HepG2 (cell line): ENCODE data around the gene FAM174B. TPM values are rescaled to one million over a fixed set of nuclear protein-coding genes. Genes with fewer than 3 reads are reported as not detected.

Source experiments
- ATAC-seq: fragments of 200-7000 bp; cut with Tn5 transposase; 3 replicates; pipeline ENCODE4 v1.9.1; 2020; ENCODE audit warnings: mild to moderate bottlenecking, moderate library complexity
- BruUV-seq: library from RNA; stranded (reverse); fragments of 400-500 nt; replicated peaks from 2 replicates; lab custom pipeline; 2021; lab: Mats Ljungman, UMichigan
- CTCF ChIA-PET: fragments of 300-600 bp; formaldehyde crosslinking; extraction: SDS; loops from one replicate; lab custom pipeline; 2021; ENCODE audit warnings: low total read pairs, inconsistent platforms, low intra/inter-chr PET ratio; lab: Yijun Ruan, JAX
- POLR2A ChIA-PET: fragments of 350-600 bp; sonication (Branson Sonifier 250); formaldehyde crosslinking; loops from one replicate; lab custom pipeline; 2020; ENCODE audit warnings: antibody characterized with exemption, inconsistent platforms; lab: Yijun Ruan, JAX
- DNase-seq: peaks from one replicate; pipeline ENCODE4 v3.0.0-alpha.2; 2015; ENCODE audit warnings: low spot score
- FAIRE-seq: peaks from 3 replicates; lab custom pipeline; 2011; peaks lifted over from hg19 to GRCh38; lab: Jason Lieb, UNC
- H2AFZ ChIP-seq: one replicate; pipeline ENCODE4 v1.6.1; 2011; ENCODE audit warnings: low read length, inconsistent platforms
- H3K27ac ChIP-seq: fragments of 300-600 bp; 3 replicates; pipeline ENCODE4 v1.8.0; 2011; ENCODE audit warnings: mixed run types, mild to moderate bottlenecking, mixed read lengths, low read length, inconsistent platforms; ENCODE audit not compliant: insufficient read depth; ENCODE audit errors: extremely low read length
- H3K27me3 ChIP-seq, 2 experiments: fragments of 200-600 bp in 1 of 2; 2 replicates in 1 of 2; 3 replicates in 1 of 2; pipeline versions ENCODE4 v1.6.0 to v1.8.0; 2011; ENCODE audit warnings: low read length in 2 of 2, mild to moderate bottlenecking in 2 of 2, moderate library complexity in 2 of 2, inconsistent platforms in 1 of 2; ENCODE audit not compliant: insufficient read depth in 2 of 2, control insufficient read depth in 1 of 2
- H3K36me3 ChIP-seq, 2 experiments: fragments of 200-600 bp in 1 of 2; replicated peaks in 1 of 2; 2 replicates in 1 of 2; 3 replicates in 1 of 2; pipeline versions ENCODE4 v1.5.1 to v1.8.0; 2011; ENCODE audit warnings: low read length in 2 of 2, inconsistent platforms in 1 of 2; ENCODE audit not compliant: insufficient read depth in 2 of 2, control insufficient read depth in 1 of 2
- H3K4me1 ChIP-seq: 2 replicates; pipeline ENCODE4 v1.5.1; 2012; ENCODE audit warnings: low read length, inconsistent platforms; ENCODE audit not compliant: insufficient read depth
- H3K4me2 ChIP-seq: 2 replicates; pipeline ENCODE4 v1.6.0; 2011; ENCODE audit warnings: low read depth, low read length, inconsistent platforms
- H3K4me3 ChIP-seq, 3 experiments: fragments of 200-600 bp in 1 of 3; sonication (generic), shearing (Covaris generic) in 1 of 3; replicated peaks in 1 of 3; 2 replicates each; pipeline ENCODE4 v1.5.1; 2011 to 2016; ENCODE audit warnings: low read length in 3 of 3, inconsistent platforms in 2 of 3, low read depth in 2 of 3, mild to moderate bottlenecking in 2 of 3, control low read depth in 1 of 3, mixed read lengths in 1 of 3; ENCODE audit not compliant: insufficient read depth in 1 of 3
- H3K79me2 ChIP-seq: one replicate; pipeline ENCODE4 v1.6.1; 2011; ENCODE audit warnings: low read length, inconsistent platforms; ENCODE audit not compliant: insufficient read depth
- H3K9ac ChIP-seq: 2 replicates; pipeline ENCODE4 v1.6.0; 2011; ENCODE audit warnings: mild to moderate bottlenecking, low read depth, low read length, inconsistent platforms; ENCODE audit not compliant: insufficient read depth
- H3K9me3 ChIP-seq: 2 replicates; pipeline ENCODE4 v1.5.1; 2012; ENCODE audit warnings: mild to moderate bottlenecking, low read length
- H4K20me1 ChIP-seq: 2 replicates; pipeline ENCODE4 v1.6.0; 2011; ENCODE audit warnings: inconsistent platforms, mild to moderate bottlenecking, low read length, moderate library complexity; ENCODE audit not compliant: insufficient read depth
- CEBPZ ChIP-seq: IDR thresholded peaks from 2 replicates; pipeline ENCODE4 v1.6.1; 2012; ENCODE audit warnings: low read length, improper control_type of control experiment
- EED ChIP-seq: sonication (generic); formaldehyde crosslinking; IDR thresholded peaks from 2 replicates; pipeline ENCODE4 v1.5.0; 2020; ENCODE audit warnings: mild to moderate bottlenecking, missing genetic modification reagents
- RCOR2 ChIP-seq: IDR thresholded peaks from 2 replicates; pipeline ENCODE4 v1.6.1; 2016; ENCODE audit warnings: missing biosample characterization, missing genetic modification reagents
- ZNF263 ChIP-seq: sonication (generic); formaldehyde crosslinking; IDR thresholded peaks from 2 replicates; pipeline ENCODE4 v1.4.0; 2020; ENCODE audit warnings: missing genetic modification reagents
- ZNF567 ChIP-seq: sonication (generic); formaldehyde crosslinking; IDR thresholded peaks from 2 replicates; pipeline ENCODE4 v1.8.1; 2023; ENCODE audit warnings: mild to moderate bottlenecking, missing genetic modification reagents, borderline replicate concordance
- ZNF737 ChIP-seq: sonication (generic); formaldehyde crosslinking; IDR thresholded peaks from 2 replicates; pipeline ENCODE4 v1.5.0; 2020; ENCODE audit warnings: missing genetic modification reagents, mild to moderate bottlenecking, borderline replicate concordance
- WGBS: methylation state at CpG from one replicate; pipeline ENCODE4 v1.1.6; 2017; ENCODE audit warnings: low lambda C conversion rate; 5-methylcytosine and 5-hydroxymethylcytosine counted together
- in situ Hi-C: cut with HindIII; loops from 2 replicates; pipeline ENCODE4 v1.10.0; 2017; ENCODE audit warnings: low pct_unique_long_range_greater_than_20kb; ENCODE audit not compliant: extremely low pct_ligation_motif_present
- intact Hi-C: fragments of 100-400 bp; cut with micrococcal nuclease; formaldehyde crosslinking; loops from one replicate; pipeline ENCODE4 v1.10.0; 2022; ENCODE audit not compliant: unreplicated experiment
- polyA plus RNA-seq, 8 experiments: library from polyadenylated mRNA; depleted of rRNA in 3 of 8; stranded (reverse) in 7 of 8; unstranded in 1 of 8; fragments of >200 nt; fragmentation: Illumina TruSeq in 4 of 8; extraction: Trizol in 4 of 8; gene quantifications; 2 replicates each; pipeline versions ENCODE4 v1.2.1 to v1.2.3, GENCODE V29; 2011 to 2016; ENCODE audit warnings: low read depth in 4 of 8, missing spikeins in 1 of 8, mixed read lengths in 1 of 8; ENCODE audit not compliant: insufficient read depth in 1 of 8
- total RNA-seq, 5 experiments: library from RNA; depleted of rRNA; stranded (reverse); fragments of >200 nt; fragmentation: Illumina TruSeq; extraction: Trizol; gene quantifications; 2 replicates each; pipeline ENCODE4 v1.2.3, GENCODE V29; 2016; ENCODE audit warnings: low read depth in 1 of 5

FAM174B gene
- total and polyA plus RNA-seq, 2 of the 13 experiments (the other 11 are each of a cell fraction or from before 2014, with no cell fraction given) = 0.90 to 2.1 TPM

- DNase-seq (no peak), ATAC-seq (no peak), FAIRE-seq (no peak)
- Histone ChIP-seq H3K36me3 (no peaks in the 10 kb centered on the region), H4K20me1 (no peaks in the 10 kb centered on the region), H3K27me3 (peaks cover 5 to 70% of the 10 kb centered on the region in 2 experiments; a peak in 3 of 5 replicates), H3K9ac (no peak overlapping the region), H3K4me3 (no peak overlapping the region), H3K4me1 (no peaks in the 10 kb centered on the region), H3K9me3 (peaks cover 8% of the 10 kb centered on the region), H3K79me2 (no peaks in the 10 kb centered on the region), H2AFZ (no peak overlapping the region), H3K27ac (no peak overlapping the region), H3K4me2 (no peak overlapping the region)
- in situ Hi-C loops = no loop called here
- CTCF ChIA-PET = no interaction called here
- no peak for TF ChIP-seq ZNF737 (CRISPR knock-in tag)
- TF ChIP-seq RCOR2 (CRISPR knock-in tag) = no peak
- no peak for TF ChIP-seq ZNF263
- TF ChIP-seq ZNF567 (CRISPR knock-in tag) = no peak
- TF ChIP-seq EED (CRISPR knock-in tag) = no peak
- TF ChIP-seq CEBPZ = no peak
- intact Hi-C loops = no loop called here
- POLR2A ChIA-PET = no interaction called here
- no TSS peak for BruUV-seq
- 2% methylated on average over 4 of the region's 6 CpGs for WGBS
These were observed 73.4 kb downstream of the FAM174B start for GRCh38 chr15:92582206-92582605.
